H9 (cell line): ENCODE measurements around the gene UQCRFS1. TPM values are rescaled to one million over a fixed set of nuclear protein-coding genes. Genes with fewer than 3 reads are reported as not detected.
A peak's percentile ranks its signal among the peaks of the same experiment; 100 is the strongest.

Experiments
- DNase-seq: peaks from one replicate; pipeline ENCODE4 v3.0.0-alpha.2; 2017
- H2AFZ ChIP-seq: one replicate; pipeline ENCODE4 v1.6.1; 2013; ENCODE audit warnings: mild to moderate bottlenecking, low read length, control low read depth, moderate library complexity
- H2AK5ac ChIP-seq: 2 replicates; pipeline ENCODE4 v1.6.1; 2013; ENCODE audit warnings: low read length, control low read depth, mixed read lengths; ENCODE audit not compliant: insufficient read length
- H2BK120ac ChIP-seq: one replicate; pipeline ENCODE4 v1.6.1; 2013; ENCODE audit warnings: low read depth, mild to moderate bottlenecking, low read length, control low read depth, inconsistent platforms; ENCODE audit not compliant: poor library complexity, severe bottlenecking
- H2BK12ac ChIP-seq: 2 replicates; pipeline ENCODE4 v1.6.1; 2013; ENCODE audit warnings: low read length, control low read depth, mixed read lengths, low read depth; ENCODE audit not compliant: insufficient read length
- H2BK15ac ChIP-seq: 2 replicates; pipeline ENCODE4 v1.6.1; 2013; ENCODE audit warnings: low read depth, low read length, control low read depth
- H2BK20ac ChIP-seq: one replicate; pipeline ENCODE4 v1.6.1; 2013; ENCODE audit warnings: low read depth, mild to moderate bottlenecking, low read length, control low read depth, inconsistent platforms; ENCODE audit not compliant: poor library complexity, severe bottlenecking
- H2BK5ac ChIP-seq: 2 replicates; pipeline ENCODE4 v1.6.1; 2013; ENCODE audit warnings: low read length, control low read depth, mixed read lengths; ENCODE audit not compliant: insufficient read length
- H3K14ac ChIP-seq: 2 replicates; pipeline ENCODE4 v1.6.1; 2013; ENCODE audit warnings: low read length, control low read depth; ENCODE audit not compliant: insufficient read depth
- H3K18ac ChIP-seq: 2 replicates; pipeline ENCODE4 v1.6.1; 2013; ENCODE audit warnings: low read depth, mild to moderate bottlenecking, mixed read lengths, low read length, control low read depth; ENCODE audit not compliant: insufficient read length
- H3K23ac ChIP-seq: 2 replicates; pipeline ENCODE4 v1.6.1; 2013; ENCODE audit warnings: low read length, control low read depth, mixed read lengths, low read depth; ENCODE audit not compliant: insufficient read length
- H3K23me2 ChIP-seq: 2 replicates; pipeline ENCODE4 v1.6.1; 2013; ENCODE audit warnings: low read depth, mild to moderate bottlenecking, mixed read lengths, low read length, control low read depth; ENCODE audit not compliant: insufficient read length, poor library complexity, severe bottlenecking
- H3K27ac ChIP-seq: 2 replicates; pipeline ENCODE4 v1.5.1; 2013; ENCODE audit warnings: low read length, control low read depth, mixed read lengths, low read depth; ENCODE audit not compliant: insufficient read length
- H3K27me3 ChIP-seq: 2 replicates; pipeline ENCODE4 v1.6.1; 2013; ENCODE audit warnings: low read length, control low read depth, inconsistent platforms; ENCODE audit not compliant: insufficient read depth
- H3K4ac ChIP-seq: 2 replicates; pipeline ENCODE4 v1.6.1; 2013; ENCODE audit warnings: low read depth, mild to moderate bottlenecking, control low read depth, inconsistent platforms, low read length, moderate library complexity
- H3K4me1 ChIP-seq: 2 replicates; pipeline ENCODE4 v1.6.1; 2013; ENCODE audit warnings: low read length, control low read depth, inconsistent platforms; ENCODE audit not compliant: insufficient read depth
- H3K4me2 ChIP-seq: 2 replicates; pipeline ENCODE4 v1.6.1; 2013; ENCODE audit warnings: low read length, control low read depth, mixed read lengths; ENCODE audit not compliant: insufficient read length, insufficient read depth
- H3K56ac ChIP-seq: 2 replicates; pipeline ENCODE4 v1.6.1; 2013; ENCODE audit warnings: low read depth, mild to moderate bottlenecking, mixed read lengths, low read length, control low read depth; ENCODE audit not compliant: insufficient read length
- H3K79me1 ChIP-seq: 2 replicates; pipeline ENCODE4 v1.6.1; 2013; ENCODE audit warnings: low read depth, mild to moderate bottlenecking, moderate library complexity, low read length, control low read depth, inconsistent platforms; ENCODE audit not compliant: insufficient read depth, poor library complexity, severe bottlenecking
- H3K79me2 ChIP-seq: 2 replicates; pipeline ENCODE4 v1.6.1; 2013; ENCODE audit warnings: low read length, control low read depth, inconsistent platforms; ENCODE audit not compliant: insufficient read depth
- H3K9ac ChIP-seq: 2 replicates; pipeline ENCODE4 v1.6.1; 2013; ENCODE audit warnings: low read length, control low read depth, mixed read lengths; ENCODE audit not compliant: insufficient read length; ENCODE audit errors: extremely low read depth
- H3K9me3 ChIP-seq: one replicate; pipeline ENCODE4 v1.6.1; 2013; ENCODE audit warnings: low read depth, low read length, inconsistent platforms; ENCODE audit not compliant: control insufficient read depth
- H3T11ph ChIP-seq: one replicate; pipeline ENCODE4 v1.6.1; 2013; ENCODE audit warnings: mild to moderate bottlenecking, low read length, control low read depth, inconsistent platforms
- H4K20me1 ChIP-seq: one replicate; pipeline ENCODE4 v1.6.1; 2013; ENCODE audit not compliant: control insufficient read depth, insufficient read length, insufficient read depth
- H4K5ac ChIP-seq: 2 replicates; pipeline ENCODE4 v1.6.1; 2013; ENCODE audit warnings: low read depth, mild to moderate bottlenecking, mixed read lengths, low read length, control low read depth; ENCODE audit not compliant: insufficient read length
- H4K8ac ChIP-seq: replicated peaks from 2 replicates; pipeline ENCODE4 v1.6.1; 2013; ENCODE audit warnings: low read length, control low read depth, mixed read lengths, low read depth; ENCODE audit not compliant: insufficient read length
- H4K91ac ChIP-seq: 2 replicates; pipeline ENCODE4 v1.6.1; 2013; ENCODE audit warnings: low read depth, mild to moderate bottlenecking, moderate library complexity, mixed read lengths, low read length, control low read depth; ENCODE audit not compliant: insufficient read length
- H3K27ac Mint-ChIP-seq, 3 experiments: 2 replicates in 2 of 3; 3 replicates in 1 of 3; pipeline ENCODE4 v1.8.0; 2020 to 2021; ENCODE audit warnings: mixed read lengths in 3 of 3, mild to moderate bottlenecking in 1 of 3, moderate library complexity in 1 of 3
- H3K27me3 Mint-ChIP-seq: 2 replicates; pipeline ENCODE4 v1.8.0; 2021; ENCODE audit warnings: low read depth, mild to moderate bottlenecking, moderate library complexity, mixed read lengths
- H3K36me3 Mint-ChIP-seq, 3 experiments: 2 replicates in 2 of 3; 3 replicates in 1 of 3; pipeline ENCODE4 v1.8.0; 2020 to 2021; ENCODE audit warnings: low read depth in 3 of 3, mixed read lengths in 3 of 3; ENCODE audit not compliant: insufficient read depth in 1 of 3
- H3K4me1 Mint-ChIP-seq, 2 experiments: 2 replicates each; pipeline ENCODE4 v1.8.0; 2020; ENCODE audit warnings: mixed read lengths in 2 of 2
- H3K4me3 Mint-ChIP-seq, 2 experiments: 2 replicates in 1 of 2; 3 replicates in 1 of 2; pipeline ENCODE4 v1.8.0; 2020 to 2021; ENCODE audit warnings: mild to moderate bottlenecking in 2 of 2, mixed read lengths in 2 of 2, moderate library complexity in 1 of 2
- H3K9me3 Mint-ChIP-seq, 2 experiments: 2 replicates in 1 of 2; 3 replicates in 1 of 2; pipeline ENCODE4 v1.8.0; 2020; ENCODE audit warnings: mild to moderate bottlenecking in 2 of 2, mixed read lengths in 2 of 2, moderate library complexity in 1 of 2
- CTCF ChIP-seq: fragments of 200-600 bp; sonication (generic); conservative IDR thresholded peaks from 3 replicates; pipeline ENCODE4 v1.8.0; 2021; ENCODE audit warnings: antibody characterized with exemption, mild to moderate bottlenecking
- WGBS: extraction: QIAGEN DNeasy Blood & Tissue Kit; methylation state at CpG from one replicate; pipeline ENCODE4 v1.1.7; 2013; ENCODE audit warnings: missing lambda C conversion rate, low lambda C conversion rate, mixed read lengths; ENCODE audit not compliant: insufficient read length; ENCODE audit errors: extremely low coverage; 5-methylcytosine and 5-hydroxymethylcytosine counted together
- total RNA-seq: library from RNA; stranded (reverse); gene quantifications from 2 replicates; pipeline ENCODE4 v1.2.1, GENCODE V29; 2021

Gene UQCRFS1
- total RNA-seq, 1 experiment from 2014 or later = 46.1 TPM

GRCh38 chr19:29259153-29259552, 46.2 kb upstream of the UQCRFS1 start:
- Histone ChIP-seq H2BK5ac (no peak overlapping the region), H3K79me1 (no peaks in the 10 kb centered on the region), H2BK120ac (no peak overlapping the region), H4K5ac (no peak overlapping the region), H2BK15ac (no peak overlapping the region), H2BK12ac (no peak overlapping the region), H3K27me3 (no peaks in the 10 kb centered on the region), H3K4me1 (no peaks in the 10 kb centered on the region), H3K27ac (no peak overlapping the region), H3K56ac (no peak overlapping the region), H3K9me3 (peaks cover 6% of the 10 kb centered on the region), H4K20me1 (no peaks in the 10 kb centered on the region), H4K91ac (no peak overlapping the region), H2AFZ (no peak overlapping the region), H2AK5ac (no peak overlapping the region), H3K23ac (no peak overlapping the region), H3K4ac (no peak overlapping the region), H3K4me2 (no peak overlapping the region), H3K79me2 (no peaks in the 10 kb centered on the region), H3K23me2 (no peaks in the 10 kb centered on the region), H3T11ph (no peak overlapping the region), H2BK20ac (no peak overlapping the region), H3K14ac (no peak overlapping the region; the same call in 1 of the 2 replicates), H3K9ac (no peak overlapping the region), H3K18ac (no peak overlapping the region), H4K8ac (no peak overlapping the region)
- no peak overlapping the region for H3K27ac Mint-ChIP-seq
- DNase-seq = peak; percentile 39
- H3K4me3 Mint-ChIP-seq = no peak overlapping the region
- TF ChIP-seq CTCF = peak; percentile 42; the same call in 2 of the 3 replicates
- WGBS = no CpG with 5 or more reads among the region's 3 CpGs
- peaks cover 4 to 12% (median 10%) of the 10 kb centered on the region in 3 experiments; a peak in 4 of 7 replicates for H3K36me3 Mint-ChIP-seq
- peaks cover 6% of the 10 kb centered on the region for H3K27me3 Mint-ChIP-seq
- H3K4me1 Mint-ChIP-seq = peaks cover 11 to 12% of the 10 kb centered on the region in 2 experiments
- peaks cover 8 to 13% of the 10 kb centered on the region in 2 experiments for H3K9me3 Mint-ChIP-seq
